Endothelial cell (in vitro differentiated cells): ENCODE data around the gene GLT6D1. TPM values are rescaled to one million over a fixed set of nuclear protein-coding genes. Genes with fewer than 3 reads are reported as not detected.

ENCODE experiments used
- DNase-seq: peaks from one replicate; pipeline ENCODE4 v3.0.0; 2021; ENCODE audit warnings: low spot score
- H3K27ac Mint-ChIP-seq: one replicate; pipeline ENCODE4 v1.8.0; 2021; ENCODE audit warnings: mixed read lengths, inconsistent platforms; ENCODE audit not compliant: unreplicated experiment
- H3K27me3 Mint-ChIP-seq: one replicate; pipeline ENCODE4 v1.8.0; 2021; ENCODE audit warnings: mild to moderate bottlenecking, moderate library complexity, mixed read lengths, inconsistent platforms; ENCODE audit not compliant: unreplicated experiment
- H3K36me3 Mint-ChIP-seq: one replicate; pipeline ENCODE4 v1.8.0; 2021; ENCODE audit warnings: mild to moderate bottlenecking, low read depth, mixed read lengths, inconsistent platforms; ENCODE audit not compliant: unreplicated experiment
- H3K4me1 Mint-ChIP-seq: one replicate; pipeline ENCODE4 v1.8.0; 2021; ENCODE audit warnings: mild to moderate bottlenecking, mixed read lengths, inconsistent platforms; ENCODE audit not compliant: unreplicated experiment
- H3K4me3 Mint-ChIP-seq: one replicate; pipeline ENCODE4 v1.8.0; 2021; ENCODE audit warnings: mild to moderate bottlenecking, mixed read lengths, inconsistent platforms; ENCODE audit not compliant: unreplicated experiment
- H3K9me3 Mint-ChIP-seq: one replicate; pipeline ENCODE4 v1.8.0; 2021; ENCODE audit warnings: mixed read lengths, inconsistent platforms; ENCODE audit not compliant: unreplicated experiment
- CTCF ChIP-seq: fragments of 200-600 bp; sonication (generic); IDR thresholded peaks from one replicate; pipeline ENCODE4 v1.5.0; 2021; ENCODE audit warnings: antibody characterized with exemption; ENCODE audit not compliant: unreplicated experiment
- total RNA-seq: library from RNA; stranded (reverse); fragmentation: NEBNext Ultra II Directional; extraction: Animal tissue kit (Norgen Biotek cat#: 25700); gene quantifications from one replicate; pipeline ENCODE4 v1.2.1, GENCODE V29; 2021; ENCODE audit not compliant: unreplicated experiment

The GLT6D1 gene
- total RNA-seq, 1 donor from 2014 or later = not detected

- Mint-ChIP-seq H3K4me1 (no peaks in the 10 kb centered on the region), H3K27ac (no peak overlapping the region), H3K4me3 (no peak overlapping the region), H3K27me3 (peaks cover 16% of the 10 kb centered on the region), H3K36me3 (peaks cover 4% of the 10 kb centered on the region), H3K9me3 (no peaks in the 10 kb centered on the region)
- no peak for TF ChIP-seq CTCF
- DNase-seq = no peak
Measured at GRCh38 chr9:135611142-135611874, 28.0 kb downstream of the GLT6D1 start.

GRCh38 chr9:135610290-135611141, 28.8 kb downstream of the GLT6D1 start:
- Mint-ChIP-seq H3K36me3 (peaks cover 4% of the 10 kb centered on the region), H3K4me1 (no peaks in the 10 kb centered on the region), H3K4me3 (no peak overlapping the region), H3K27me3 (peaks cover 16% of the 10 kb centered on the region), H3K9me3 (no peaks in the 10 kb centered on the region), H3K27ac (no peak overlapping the region)
- DNase-seq = no peak
- TF ChIP-seq CTCF = no peak

- no peak for DNase-seq
- no peaks in the 10 kb centered on the region for H3K9me3 Mint-ChIP-seq
- H3K4me1 Mint-ChIP-seq = no peaks in the 10 kb centered on the region
- TF ChIP-seq CTCF = no peak
- peaks cover 16% of the 10 kb centered on the region for H3K27me3 Mint-ChIP-seq
- no peak overlapping the region for H3K27ac Mint-ChIP-seq
- H3K36me3 Mint-ChIP-seq = peaks cover 4% of the 10 kb centered on the region
- H3K4me3 Mint-ChIP-seq = no peak overlapping the region
Measured at GRCh38 chr9:135609366-135609955, 29.9 kb downstream of the GLT6D1 start.

- no peaks in the 10 kb centered on the region for H3K9me3 Mint-ChIP-seq
- DNase-seq = no peak
- no peak for TF ChIP-seq CTCF
- peaks cover 16% of the 10 kb centered on the region for H3K27me3 Mint-ChIP-seq
- no peak overlapping the region for H3K27ac Mint-ChIP-seq
- peaks cover 4% of the 10 kb centered on the region for H3K36me3 Mint-ChIP-seq
- no peak overlapping the region for H3K4me3 Mint-ChIP-seq
- H3K4me1 Mint-ChIP-seq = no peaks in the 10 kb centered on the region
Measured at GRCh38 chr9:135608999-135609317, 30.4 kb downstream of the GLT6D1 start.
